Cardiac septum (tissue), 1 donor: ENCODE results near the gene MAP4K2. TPM values are rescaled to one million over a fixed set of nuclear protein-coding genes. Genes with fewer than 3 reads are reported as not detected.

Experiments
- DNase-seq: peaks from one replicate; pipeline ENCODE4 v3.0.0-alpha.2; 2020; ENCODE audit warnings: low spot score
- intact Hi-C: fragments of 100-400 bp; cut with DNase I; formaldehyde crosslinking; loops from one replicate; pipeline ENCODE4 v1.14.0; 2022
- total RNA-seq: library from RNA; stranded (reverse); fragmentation: NEBNext Ultra II Directional; extraction: Animal tissue kit (Norgen Biotek cat#: 25700); gene quantifications from one replicate; pipeline ENCODE4 v1.2.1, GENCODE V29; 2021
- donor health status: DM: no; HTN: no; CAD: no.

MAP4K2 gene
- total RNA-seq, 1 donor from 2014 or later: 6.7 TPM

DNA sequence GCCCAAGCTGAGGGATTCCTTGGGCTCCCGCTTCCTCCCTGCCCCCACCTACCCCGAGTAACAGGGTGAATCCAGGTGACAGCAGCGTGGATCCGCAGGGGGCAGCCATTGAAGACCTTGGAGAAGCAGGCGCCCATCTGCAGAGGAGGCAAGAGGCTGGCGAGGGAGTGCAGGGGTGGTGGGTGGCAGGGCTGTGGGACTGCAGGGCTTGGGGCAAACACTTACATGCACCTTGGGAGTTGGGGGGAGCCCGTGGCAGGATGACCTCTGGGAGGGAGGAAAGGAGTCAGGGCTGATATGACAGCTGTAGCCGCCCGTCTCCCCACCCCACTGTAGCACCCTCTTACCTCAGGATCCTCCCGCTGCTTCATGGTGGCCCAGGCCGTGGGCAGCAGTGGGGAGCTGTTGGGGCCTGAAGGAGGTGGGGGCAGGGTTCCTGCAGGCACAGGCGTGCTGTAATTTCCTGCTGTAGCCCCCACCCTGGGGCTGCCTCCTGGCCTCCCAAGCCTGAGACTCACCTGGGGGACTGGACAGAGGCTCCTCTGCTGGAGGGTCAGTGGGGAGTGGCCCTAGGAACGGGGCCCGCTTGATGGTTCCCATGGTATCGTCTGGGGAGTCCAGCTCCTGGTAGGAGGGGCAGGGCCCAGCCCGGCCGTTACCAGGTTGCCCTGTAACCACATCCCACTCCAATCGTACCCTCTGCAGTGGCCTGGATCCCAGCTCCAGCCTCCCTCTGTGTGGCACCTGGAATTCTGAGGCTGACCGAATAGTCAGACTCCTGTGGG, 6.1 kb downstream of the MAP4K2 start:
- no peak for DNase-seq
- intact Hi-C loops: no loop called here

DNA sequence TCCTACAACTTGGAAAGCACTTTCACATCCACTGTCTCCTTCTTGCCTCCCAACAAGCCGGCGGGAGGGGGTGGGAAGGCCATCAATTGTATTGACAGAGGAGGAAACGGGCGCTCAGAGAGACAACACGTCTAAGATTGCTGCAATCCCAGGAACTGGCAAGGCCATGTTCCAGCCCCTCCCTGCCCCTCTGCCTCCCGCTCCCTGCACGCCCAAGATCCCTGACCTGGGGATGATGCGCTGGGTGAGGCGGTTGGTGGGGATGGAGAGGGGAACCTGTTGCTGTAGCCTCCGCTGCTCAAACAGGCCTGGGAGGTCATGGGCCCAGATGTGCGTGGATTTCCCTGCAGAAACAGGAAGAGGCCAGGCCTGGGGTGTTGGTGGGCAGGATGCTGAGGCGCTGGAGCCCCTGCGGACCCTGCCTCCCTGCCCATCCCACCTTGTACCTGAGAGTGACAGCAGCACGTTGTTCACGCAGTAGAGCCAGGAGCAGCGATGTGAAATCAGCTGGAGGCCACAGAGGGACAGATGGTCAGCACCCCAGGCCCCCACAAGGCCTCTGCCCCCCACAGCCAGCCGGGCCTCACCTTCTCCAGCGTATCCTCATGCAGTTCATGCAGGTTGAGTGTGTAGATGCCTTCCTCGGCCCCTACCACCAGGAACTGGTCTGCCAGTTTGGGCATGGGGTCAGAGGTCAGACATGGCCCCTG, 6.8 kb downstream of the MAP4K2 start:
- intact Hi-C loops: no loop called here
- no peak for DNase-seq

DNA sequence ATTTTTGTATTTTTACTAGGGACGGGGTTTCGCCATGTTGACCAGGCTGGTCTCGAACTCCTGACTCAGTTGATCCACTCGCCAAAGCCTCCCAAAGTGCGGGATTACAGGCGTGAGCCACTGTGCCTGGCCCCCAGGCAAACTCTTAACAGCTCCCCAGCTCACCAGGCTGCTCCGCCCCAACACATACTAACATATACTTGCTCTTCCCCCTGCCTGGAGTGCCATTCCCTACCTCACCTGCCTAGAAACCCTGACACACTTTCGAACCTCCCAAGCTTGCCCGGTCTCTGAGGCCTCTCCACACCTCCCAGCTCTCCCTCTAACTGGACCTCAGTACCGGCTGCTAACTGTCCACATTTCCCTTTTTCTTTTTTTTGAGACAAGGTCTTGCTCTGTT, 8.5 kb downstream of the MAP4K2 start:
- peak; percentile 15 for DNase-seq
- intact Hi-C loops: no loop called here

DNA sequence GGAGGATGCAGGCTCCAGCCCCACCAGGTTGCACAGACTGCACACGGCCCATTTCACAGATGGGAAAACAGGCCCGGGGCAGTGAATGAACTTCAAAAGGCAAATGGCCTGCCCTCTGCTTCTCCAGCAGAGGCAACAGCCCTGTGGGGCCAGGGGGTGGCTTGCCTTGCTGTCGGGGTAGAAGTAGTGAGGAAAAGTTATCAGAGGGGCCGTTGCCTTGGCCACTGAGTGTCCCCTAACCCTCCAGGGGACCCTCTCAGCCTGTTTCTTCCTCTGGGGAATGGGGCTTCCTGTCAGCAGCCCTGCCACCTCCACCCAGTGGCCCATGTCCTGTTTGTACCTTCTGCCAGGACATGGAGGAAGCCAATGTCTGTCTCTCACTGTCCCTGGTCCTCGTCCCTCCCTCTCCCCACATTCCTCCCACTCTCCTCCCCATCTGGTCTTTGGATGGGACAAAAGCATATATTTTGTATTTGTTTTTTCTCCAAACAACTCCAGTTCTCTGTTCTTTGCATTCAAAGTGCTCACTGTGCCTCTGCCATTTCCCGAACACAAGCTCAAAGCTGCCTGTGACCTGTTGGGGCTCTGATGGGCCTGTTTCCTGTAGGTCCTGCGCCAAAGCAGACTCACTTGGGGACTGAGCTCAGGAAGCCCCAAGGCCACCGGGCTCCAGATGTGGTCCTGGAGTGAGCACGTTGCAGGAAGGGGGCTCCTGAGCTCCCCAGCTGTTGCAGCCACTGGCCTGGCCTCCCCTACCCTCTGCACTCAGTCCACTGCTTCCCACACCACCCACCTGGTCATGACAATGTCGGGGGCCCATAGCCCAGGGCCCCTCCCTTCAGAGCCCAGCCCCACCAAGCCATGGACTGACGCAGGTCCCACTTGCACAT, 9.5 kb downstream of the MAP4K2 start:
- DNase-seq: peak; percentile 72
- intact Hi-C loops: no loop called here

DNA sequence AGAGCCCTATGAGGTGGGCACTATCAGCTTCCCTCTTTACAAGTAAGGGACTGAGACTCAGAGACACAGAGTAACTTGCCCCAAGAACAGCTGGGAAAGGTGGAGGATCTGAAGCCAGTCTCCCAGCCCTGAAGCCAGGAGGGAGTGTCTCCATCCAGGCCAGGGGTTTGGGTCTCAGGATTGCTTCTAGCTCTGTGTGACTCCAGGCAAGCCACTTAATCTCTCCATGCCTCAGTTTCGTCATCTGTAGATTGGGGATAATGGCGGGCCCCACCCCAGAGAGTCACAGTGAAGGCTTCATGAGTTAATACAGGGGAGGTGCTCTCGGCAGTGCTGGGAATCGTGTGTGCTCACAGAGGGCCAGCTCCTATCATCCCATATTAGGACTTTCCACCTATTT, 10.5 kb downstream of the MAP4K2 start:
- intact Hi-C loops: no loop called here

DNA sequence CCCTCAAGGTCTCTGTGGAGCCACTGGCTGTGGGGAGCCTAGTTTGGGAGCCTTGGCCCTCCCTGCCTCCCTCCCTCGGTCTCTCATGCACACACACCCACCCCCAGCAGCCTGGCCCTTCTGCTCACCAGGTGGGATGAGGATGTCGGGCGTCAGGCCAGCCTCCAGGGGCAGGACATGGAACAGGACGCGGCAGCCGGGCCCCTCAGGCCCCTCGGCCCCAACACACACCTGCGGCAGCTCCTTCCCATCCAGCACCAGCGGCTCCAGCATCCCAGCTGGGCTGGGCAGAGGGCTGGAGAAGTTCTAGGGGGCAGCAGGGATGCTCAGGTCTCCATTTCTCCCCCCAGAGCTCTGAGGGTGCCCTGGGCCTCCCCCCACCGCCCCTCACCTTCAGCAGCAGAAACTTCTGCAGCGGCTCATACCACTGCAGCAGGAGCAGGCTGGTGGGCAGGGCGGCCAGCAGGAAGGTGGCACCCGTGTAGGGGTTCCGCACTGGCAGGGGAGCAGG, 11.2 kb downstream of the MAP4K2 start:
- DNase-seq: peak; percentile 67
- intact Hi-C loops: no loop called here

More for the DNA sequence above, 10.5 kb downstream of the MAP4K2 start:
- DNase-seq: peak; percentile 41

DNA sequence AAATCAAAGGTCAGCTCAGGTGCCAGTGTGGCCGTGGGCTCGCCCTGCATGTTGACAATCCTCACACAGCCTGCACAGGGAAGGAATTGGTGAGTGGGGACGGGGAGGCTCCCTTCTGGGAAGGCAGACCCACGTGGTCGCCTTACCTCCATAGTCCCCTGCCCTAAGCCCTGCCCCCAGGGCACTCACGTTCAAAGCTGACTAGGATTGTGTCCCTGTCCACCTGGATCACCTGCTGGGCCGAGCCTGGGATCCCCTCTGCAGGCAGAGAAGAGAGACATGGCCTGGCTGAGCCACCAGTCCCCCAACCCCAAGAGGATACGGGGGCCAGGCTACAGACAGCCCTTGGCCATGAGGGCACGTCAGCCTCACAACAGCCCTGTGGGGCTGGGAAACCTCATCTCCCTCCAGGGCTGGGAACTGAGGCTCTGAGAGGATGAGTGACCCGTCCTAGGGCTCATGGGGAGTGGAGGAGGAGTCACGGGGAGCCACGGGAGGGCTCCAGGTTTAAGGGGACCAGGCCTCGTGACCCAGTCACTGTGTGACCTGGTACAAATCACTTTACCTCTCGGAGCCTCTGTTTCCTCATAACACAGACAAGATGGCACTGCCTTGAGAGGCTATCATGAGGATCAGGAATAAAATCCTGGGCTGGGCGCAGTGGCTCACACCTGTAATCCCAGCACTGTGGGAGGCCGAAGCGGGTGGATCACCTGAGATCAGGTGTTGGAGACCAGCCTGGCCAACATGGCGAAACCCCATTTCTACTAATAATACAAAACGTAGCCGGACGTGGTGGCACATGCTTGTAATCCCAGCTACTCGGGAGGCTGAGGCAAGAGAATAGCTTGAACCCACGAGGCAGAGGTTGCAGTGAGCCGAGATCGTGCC, 12.6 kb downstream of the MAP4K2 start:
- intact Hi-C loops: no loop called here
- peak; percentile 47 for DNase-seq

DNA sequence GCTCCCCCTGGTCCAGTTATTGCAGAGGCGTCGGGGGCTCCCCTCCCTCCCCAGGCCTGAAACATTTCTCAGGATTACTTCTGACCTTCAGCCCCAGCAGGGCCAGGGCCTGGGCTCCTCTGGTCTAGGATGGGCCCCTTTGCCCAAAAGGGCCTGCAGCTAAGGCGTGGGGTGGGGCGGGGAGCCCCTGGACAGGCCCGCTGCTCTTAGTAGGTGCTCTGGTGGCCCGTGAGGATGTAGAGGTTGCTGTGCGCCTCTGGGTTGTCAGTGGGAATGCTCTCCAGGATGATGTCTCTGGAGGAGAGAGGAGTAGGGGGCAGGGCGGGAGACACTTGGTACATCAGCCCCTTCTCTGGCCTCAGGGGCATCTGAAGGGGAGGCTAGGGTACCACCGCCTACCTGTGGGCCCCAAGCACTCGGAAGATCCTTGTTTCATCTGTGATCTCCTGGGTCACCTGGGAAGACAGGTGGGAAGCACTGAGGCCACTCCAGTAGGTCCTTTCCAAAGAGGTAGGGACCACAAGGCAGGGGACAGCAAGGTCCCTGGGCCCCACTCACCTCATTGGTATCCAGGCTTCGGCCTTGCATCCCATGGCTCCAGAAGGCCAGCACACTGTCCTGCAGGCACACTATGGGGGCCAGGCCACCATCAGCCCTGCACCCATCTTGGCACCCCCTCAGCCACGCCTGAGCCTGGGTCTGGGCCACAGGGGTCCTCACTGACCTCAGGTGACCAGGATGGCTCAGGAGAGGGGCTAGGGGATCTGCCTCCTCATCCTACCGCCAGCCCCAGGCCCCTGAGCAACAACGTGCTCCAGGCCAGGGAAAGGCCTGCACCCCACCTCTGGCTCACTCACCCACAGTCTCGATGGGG, 13.4 kb downstream of the MAP4K2 start:
- peak; percentile 68 for DNase-seq
- intact Hi-C loops: no loop called here

DNA sequence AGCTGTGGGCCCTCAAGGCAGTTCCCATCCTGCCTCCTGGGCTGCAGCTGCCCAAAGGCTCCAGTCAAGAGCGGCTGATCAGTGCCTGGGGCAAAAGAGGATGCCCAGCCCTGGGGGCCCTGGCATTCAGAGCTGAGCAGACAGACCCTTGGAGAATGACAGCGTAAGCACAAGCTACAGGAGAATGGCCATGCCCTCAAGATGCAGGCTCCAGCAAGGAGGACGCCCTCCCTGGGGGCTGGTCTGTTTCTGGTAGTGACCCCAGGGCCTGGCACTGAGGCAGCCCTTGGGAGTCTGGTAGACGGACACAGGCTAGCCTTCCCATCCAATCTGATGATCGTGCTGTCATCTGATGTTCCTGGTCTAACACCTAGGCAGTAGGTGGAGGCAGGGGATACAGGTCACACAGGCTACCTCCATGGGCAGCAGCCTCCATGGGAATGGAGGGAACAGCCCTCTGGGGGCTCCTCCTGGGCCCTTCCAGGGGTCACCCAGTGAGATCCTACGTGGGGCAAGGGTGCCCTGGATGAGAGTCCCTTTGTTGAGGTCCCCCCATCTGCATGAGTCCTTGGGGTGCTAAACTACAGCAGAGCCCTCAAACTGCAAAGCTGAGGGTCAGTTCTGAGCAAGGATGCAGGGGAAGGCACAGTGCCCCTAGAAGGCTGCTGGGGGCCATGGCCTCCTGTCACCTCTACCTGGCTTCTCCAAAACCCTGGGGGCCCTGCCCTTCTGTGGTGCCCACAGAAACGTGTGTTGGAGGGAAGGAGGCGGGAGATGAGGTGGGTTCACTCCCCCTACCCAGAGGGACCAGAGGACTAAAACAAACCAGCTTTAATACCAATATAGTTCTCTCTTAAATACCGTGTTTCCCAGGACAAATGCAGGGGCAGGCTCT, 14.4 kb downstream of the MAP4K2 start:
- intact Hi-C loops: no loop called here
- peak; percentile 44 for DNase-seq

DNA sequence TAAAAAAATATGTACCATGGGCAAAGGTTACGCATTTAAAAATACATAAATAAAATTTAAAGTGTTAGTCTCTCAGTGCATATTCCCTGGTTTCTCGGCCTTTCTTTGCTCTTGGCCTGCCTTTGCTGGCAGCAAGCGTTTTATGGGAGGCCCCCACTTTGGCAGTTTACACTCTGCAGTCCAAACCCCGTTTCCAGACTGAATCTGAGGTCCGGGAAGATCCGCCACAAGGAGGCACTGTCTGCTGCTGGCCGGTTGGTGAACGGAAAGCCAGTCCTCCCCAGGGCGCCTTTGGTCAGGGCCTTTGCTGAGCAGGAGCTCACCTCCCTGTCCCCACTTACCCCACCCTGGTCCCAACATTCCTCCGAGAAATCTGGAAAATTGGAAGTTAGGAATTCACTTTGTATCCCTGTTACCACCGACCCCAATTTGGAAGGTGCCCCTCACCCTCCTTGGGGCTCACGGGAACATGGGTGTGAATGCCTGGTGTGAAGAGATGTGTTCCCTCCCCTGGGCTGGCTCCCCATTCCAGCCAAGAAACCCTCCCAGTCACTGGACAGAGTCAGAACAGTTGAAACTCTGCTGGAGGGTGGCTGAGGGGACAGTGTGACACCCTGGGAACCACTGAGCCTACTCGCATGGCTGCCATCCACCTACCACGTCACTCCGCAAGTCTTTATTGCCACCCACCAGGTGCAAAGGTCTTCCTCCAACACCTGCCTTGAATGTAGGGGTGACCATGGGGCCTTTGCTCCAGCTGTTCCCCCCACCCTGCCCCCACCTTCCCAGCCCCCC, 15.3 kb downstream of the MAP4K2 start:
- intact Hi-C loops: no loop called here
- peak; percentile 79 for DNase-seq

DNA sequence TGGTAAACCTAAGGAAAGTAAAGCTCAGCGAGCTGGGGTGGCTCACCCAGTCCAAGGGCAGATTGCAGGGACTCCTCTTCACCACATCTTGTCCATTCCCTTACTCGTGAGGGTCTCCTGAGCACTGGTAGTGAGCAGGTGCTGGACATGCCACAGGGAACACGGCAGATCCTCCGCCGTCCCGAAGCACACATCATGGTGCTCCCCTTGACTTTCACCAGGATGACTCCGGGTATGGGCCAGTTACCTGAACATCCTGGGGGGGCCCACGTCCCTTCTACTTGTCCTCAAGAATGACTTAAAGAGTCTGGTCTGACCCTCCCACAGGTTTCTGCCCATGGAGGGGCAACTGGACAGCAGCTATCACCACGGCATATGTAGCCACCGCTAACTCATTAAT, 16.7 kb downstream of the MAP4K2 start:
- intact Hi-C loops: no loop called here
- peak; percentile 64 for DNase-seq

DNA sequence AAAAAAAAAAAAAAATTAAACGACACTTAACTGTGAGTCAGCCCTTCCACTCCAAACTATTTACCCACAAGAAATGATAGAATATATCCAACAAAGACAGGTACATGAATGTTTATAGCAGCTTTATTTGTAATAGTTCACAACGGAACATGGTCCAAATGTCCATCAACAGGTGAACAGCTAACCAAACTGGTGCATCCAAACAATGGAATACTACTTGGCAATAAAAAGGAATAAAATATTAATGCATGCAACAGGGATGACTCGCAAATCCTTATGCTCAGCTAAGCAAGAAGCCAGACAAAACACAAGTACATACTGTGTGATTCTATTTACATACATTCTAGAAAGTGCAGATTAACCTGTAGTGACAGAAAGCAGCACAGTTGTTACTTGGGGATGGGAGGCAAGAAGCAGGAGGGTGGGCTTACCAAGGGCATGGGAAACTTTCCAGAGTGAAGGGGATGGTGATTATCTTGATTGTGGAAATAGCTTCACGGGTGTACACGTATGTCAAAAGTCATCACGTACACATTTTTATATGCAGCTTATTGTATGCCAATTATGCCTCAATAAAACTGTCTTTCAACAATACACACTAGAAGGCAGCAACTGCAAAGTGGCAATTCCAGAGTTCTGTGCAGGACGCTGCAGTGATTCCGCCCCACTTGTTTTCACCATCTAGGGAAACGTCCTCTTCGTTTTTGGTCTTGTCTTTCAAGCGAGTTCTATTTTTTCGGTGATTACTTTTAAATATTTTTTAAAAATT, 18.0 kb downstream of the MAP4K2 start:
- DNase-seq: peak; percentile 10
- intact Hi-C loops: no loop called here

DNA sequence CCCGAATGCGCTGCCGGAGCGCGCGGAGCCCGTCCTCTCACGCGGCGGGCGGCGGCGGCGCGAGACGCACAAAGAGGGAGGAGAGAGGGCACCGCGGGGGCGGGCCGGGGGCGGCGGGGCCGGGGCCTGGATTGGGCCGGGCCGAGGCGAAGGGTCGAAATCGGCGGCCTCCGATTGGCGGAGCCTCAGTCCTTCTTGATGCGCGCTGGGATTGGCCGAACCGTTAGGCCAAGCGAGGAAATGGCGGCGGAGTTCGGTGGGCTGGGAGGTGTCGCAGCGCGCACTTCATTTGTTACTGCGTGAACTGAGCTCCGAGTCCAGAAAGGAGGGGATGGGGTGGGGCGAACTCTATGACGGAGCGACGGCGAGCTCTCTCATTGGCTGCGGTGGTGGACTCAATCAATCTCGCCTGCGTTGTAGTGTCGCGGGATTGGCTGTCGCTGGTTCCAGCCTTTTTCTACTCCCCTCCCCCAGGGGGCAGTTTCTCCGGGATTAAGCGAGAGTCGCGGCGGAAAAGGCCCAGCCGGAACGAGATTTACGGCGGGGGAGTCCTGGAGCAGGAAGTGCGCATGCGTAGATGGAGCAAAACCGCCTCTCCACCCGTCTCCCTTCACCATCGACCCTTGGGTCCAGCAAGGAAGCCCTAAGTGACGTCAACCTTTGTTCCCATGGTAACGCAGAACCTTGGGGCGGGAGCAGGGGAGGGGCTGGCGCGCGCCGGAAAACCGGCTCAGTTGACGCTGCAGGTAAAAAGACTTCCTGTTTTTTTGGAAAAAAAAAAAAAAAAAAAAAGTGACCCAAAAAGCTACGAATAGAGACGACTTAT, 24.3 kb downstream of the MAP4K2 start, which contains the start of gene SF1:
Gene SF1 (minus strand): TSS at position 70 of the 826 bp plus-strand sequence. CDS start 150 bp downstream, outside the sequence.
- intact Hi-C loops: loop anchor here (1.0 kb wide), 1 partner anchor 34 kb away; the partner anchor contains the start of gene RASGRP2
- DNase-seq: peak; percentile 99

DNA sequence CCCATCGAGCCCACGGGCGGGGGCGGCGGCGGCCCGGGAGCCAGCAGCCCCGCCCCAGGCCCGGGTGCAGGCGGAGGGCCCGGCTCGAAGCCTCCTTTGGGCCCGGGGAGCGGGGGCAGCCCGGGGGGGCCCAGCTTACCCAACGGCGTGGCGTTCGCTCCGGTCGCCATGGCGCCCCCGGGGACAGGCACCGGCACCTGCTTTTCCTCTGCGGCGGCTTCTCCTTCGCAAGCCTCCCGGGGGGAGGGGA, 24.9 kb downstream of the MAP4K2 start:
- no peak for DNase-seq
- intact Hi-C loops: loop anchor here (1.0 kb wide), 1 partner anchor 34 kb away; the partner anchor contains the start of gene RASGRP2
